GM23338 (cell line): ENCODE data around the gene OR1N2. TPM values are rescaled to one million over a fixed set of nuclear protein-coding genes. Genes with fewer than 3 reads are reported as not detected.

Source experiments
- ATAC-seq: fragments of 200-7000 bp; cut with Tn5 transposase; 3 replicates; pipeline ENCODE4 v1.9.1; 2020
- DNase-seq: peaks from one replicate; pipeline ENCODE4 v3.0.0-alpha.2; 2015; ENCODE audit warnings: low spot score
- H2AFZ ChIP-seq: fragments of 200-600 bp; sonication (generic); 2 replicates; pipeline ENCODE4 v1.8.0; 2016; ENCODE audit warnings: antibody characterized with exemption, mild to moderate bottlenecking, moderate library complexity
- H3F3A ChIP-seq: fragments of 200-600 bp; sonication (generic); replicated peaks from 2 replicates; pipeline ENCODE4 v1.8.0; 2017; ENCODE audit warnings: antibody characterized with exemption, mixed run types, low read depth
- H3K27ac ChIP-seq: fragments of 200-600 bp; sonication (generic); 2 replicates; pipeline ENCODE4 v1.6.1; 2016; ENCODE audit warnings: low read depth
- H3K27me3 ChIP-seq: fragments of 200-600 bp; sonication (generic); 2 replicates; pipeline ENCODE4 v1.8.0; 2016; ENCODE audit warnings: mild to moderate bottlenecking, mixed run types, moderate library complexity; ENCODE audit not compliant: insufficient read depth
- H3K36me3 ChIP-seq: fragments of 200-600 bp; sonication (generic); 2 replicates; pipeline ENCODE4 v1.8.0; 2016; ENCODE audit warnings: mild to moderate bottlenecking; ENCODE audit not compliant: insufficient read depth
- H3K4me1 ChIP-seq: fragments of 200-600 bp; sonication (generic); 2 replicates; pipeline ENCODE4 v1.8.0; 2016; ENCODE audit warnings: mild to moderate bottlenecking, moderate library complexity; ENCODE audit not compliant: insufficient read depth
- H3K4me2 ChIP-seq: fragments of 200-600 bp; sonication (generic); 2 replicates; pipeline ENCODE4 v1.7.1; 2017; ENCODE audit warnings: mixed run types
- H3K4me3 ChIP-seq: fragments of 200-600 bp; sonication (generic); 2 replicates; pipeline ENCODE4 v1.6.1; 2016; ENCODE audit warnings: mixed run types
- H3K79me2 ChIP-seq: fragments of 200-600 bp; sonication (generic); replicated peaks from 2 replicates; pipeline ENCODE4 v1.8.0; 2017; ENCODE audit warnings: mild to moderate bottlenecking; ENCODE audit not compliant: insufficient read depth
- H3K9me2 ChIP-seq: fragments of 200-600 bp; sonication (generic); 2 replicates; pipeline ENCODE4 v1.8.0; 2017; ENCODE audit not compliant: insufficient read depth
- H4K20me1 ChIP-seq: fragments of 200-600 bp; sonication (generic); replicated peaks from 2 replicates; pipeline ENCODE4 v1.8.0; 2017; ENCODE audit warnings: mild to moderate bottlenecking; ENCODE audit not compliant: insufficient read depth
- H3K27ac Mint-ChIP-seq: 2 replicates; pipeline ENCODE4 v1.8.0; 2020; ENCODE audit warnings: inconsistent platforms, mild to moderate bottlenecking, moderate library complexity, mixed read lengths
- H3K27me3 Mint-ChIP-seq: 3 replicates; pipeline ENCODE4 v1.8.0; 2022; ENCODE audit warnings: low read depth, mild to moderate bottlenecking, moderate library complexity, mixed read lengths, inconsistent platforms; ENCODE audit not compliant: insufficient read depth, poor library complexity
- H3K36me3 Mint-ChIP-seq: 3 replicates; pipeline ENCODE4 v1.8.0; 2021; ENCODE audit warnings: low read depth, mild to moderate bottlenecking, inconsistent platforms, moderate library complexity, mixed read lengths
- H3K4me1 Mint-ChIP-seq: 3 replicates; pipeline ENCODE4 v1.8.0; 2020; ENCODE audit warnings: mild to moderate bottlenecking, inconsistent platforms, mixed read lengths
- H3K4me3 Mint-ChIP-seq: 3 replicates; pipeline ENCODE4 v1.8.0; 2021; ENCODE audit warnings: moderate library complexity, mild to moderate bottlenecking, inconsistent platforms, mixed read lengths
- H3K9me3 Mint-ChIP-seq: 3 replicates; pipeline ENCODE4 v1.8.0; 2020; ENCODE audit warnings: moderate library complexity, mild to moderate bottlenecking, inconsistent platforms, mixed read lengths
- CREB1 ChIP-seq: fragments of 250-450 bp; sonication (Bioruptor Pico); IDR thresholded peaks from 2 replicates; pipeline ENCODE4 v1.5.0; 2020; ENCODE audit warnings: low read depth, mild to moderate bottlenecking, moderate library complexity
- JUNB ChIP-seq: IDR thresholded peaks from one replicate; pipeline ENCODE4 v1.6.1; 2016; ENCODE audit warnings: antibody characterized with exemption; ENCODE audit not compliant: unreplicated experiment
- REST ChIP-seq: IDR thresholded peaks from one replicate; pipeline ENCODE4 v1.6.1; 2018; ENCODE audit warnings: antibody characterized with exemption; ENCODE audit not compliant: unreplicated experiment
- STAT1 ChIP-seq: IDR thresholded peaks from one replicate; pipeline ENCODE4 v1.6.1; 2016; ENCODE audit warnings: antibody characterized with exemption; ENCODE audit not compliant: unreplicated experiment
- ZNF114 ChIP-seq: fragments of 250-450 bp; sonication (Bioruptor Pico); IDR thresholded peaks from 2 replicates; pipeline ENCODE4 v1.5.0; 2020; ENCODE audit warnings: mild to moderate bottlenecking, moderate library complexity
- ZNF462 ChIP-seq: fragments of 250-450 bp; sonication (Bioruptor Pico); IDR thresholded peaks from 2 replicates; pipeline ENCODE4 v1.5.0; 2020; ENCODE audit warnings: mild to moderate bottlenecking, moderate library complexity
- polyA plus RNA-seq: library from polyadenylated mRNA; unstranded; fragments of >200 nt; fragmentation: Nextera tagmentation; extraction: Ambion mirVana; gene quantifications from 2 replicates; pipeline ENCODE4 v1.2.1, GENCODE V29; 2016
- total RNA-seq: library from RNA; depleted of rRNA; stranded (reverse); fragments of >200 nt; shearing (Covaris generic); gene quantifications from 2 replicates; pipeline ENCODE4 v1.2.3, GENCODE V29; 2014

Gene OR1N2
- total and polyA plus RNA-seq, 2 experiments from 2014 or later, result not detected

GRCh38 chr9:122572456-122572855 is 19.5 kb downstream of the OR1N2 start:
- H4K20me1 ChIP-seq, result no peaks in the 10 kb centered on the region
- no peaks in the 10 kb centered on the region for H3K27me3 ChIP-seq
- no peak overlapping the region for H3K27ac ChIP-seq
- no peaks in the 10 kb centered on the region for H3K4me1 Mint-ChIP-seq
- no peak overlapping the region for H3K4me3 Mint-ChIP-seq
- peaks cover 83% of the 10 kb centered on the region for H3K9me3 Mint-ChIP-seq
- no peak for TF ChIP-seq JUNB
- TF ChIP-seq STAT1, result no peak
- no peak for TF ChIP-seq ZNF114 (CRISPR knock-in tag)
- ATAC-seq, result no peak
- no peaks in the 10 kb centered on the region for H3K79me2 ChIP-seq
- no peak overlapping the region for H3K4me2 ChIP-seq
- no peaks in the 10 kb centered on the region for H3K9me2 ChIP-seq
- no peak overlapping the region for H3K27ac Mint-ChIP-seq
- H3K27me3 Mint-ChIP-seq, result no peaks in the 10 kb centered on the region
- no peak overlapping the region for H3K4me3 ChIP-seq
- DNase-seq, result no peak
- peaks cover 19% of the 10 kb centered on the region for H3K36me3 Mint-ChIP-seq
- H3K4me1 ChIP-seq, result no peaks in the 10 kb centered on the region
- H2AFZ ChIP-seq, result no peak overlapping the region
- H3F3A ChIP-seq, result no peaks in the 10 kb centered on the region
- no peaks in the 10 kb centered on the region for H3K36me3 ChIP-seq

GRCh38 chr9:122579874-122580273 is 27.0 kb downstream of the OR1N2 start:
- DNase-seq, result no peak

More at GRCh38 chr9:122579874-122580273, 27.0 kb downstream of the OR1N2 start:
- Histone ChIP-seq H3K36me3 (no peaks in the 10 kb centered on the region), H3K27me3 (no peaks in the 10 kb centered on the region), H2AFZ (no peak overlapping the region), H3K4me1 (no peaks in the 10 kb centered on the region), H3K27ac (no peak overlapping the region), H3K4me2 (no peak overlapping the region), H3K4me3 (no peak overlapping the region), H3K79me2 (no peaks in the 10 kb centered on the region), H4K20me1 (no peaks in the 10 kb centered on the region), H3F3A (no peaks in the 10 kb centered on the region), H3K9me2 (no peaks in the 10 kb centered on the region)
- TF ChIP-seq ZNF462 (CRISPR knock-in tag) (no peak), STAT1 (no peak), REST (no peak), CREB1 (CRISPR knock-in tag) (no peak)
- Mint-ChIP-seq H3K4me1 (no peaks in the 10 kb centered on the region), H3K36me3 (peaks cover 4% of the 10 kb centered on the region; the same call in 2 of the 3 replicates), H3K27me3 (no peaks in the 10 kb centered on the region), H3K27ac (no peak overlapping the region), H3K9me3 (peaks cover 72% of the 10 kb centered on the region), H3K4me3 (no peak overlapping the region)
- ATAC-seq, result no peak
